ENCODE results near the gene C18orf63. TPM values are rescaled to one million over a fixed set of nuclear protein-coding genes. Genes with fewer than 3 reads are reported as not detected.
A peak's percentile ranks its signal among the peaks of the same experiment; 100 is the strongest.
"Not testable (repeated sequence)": the region's sequence is repeated elsewhere in the genome, so short reads cannot be mapped to it uniquely, and the experiment has no call there.

Gene C18orf63
- polyA plus RNA-seq (ENCODE audit: insufficient read length in 3 of 3), result under 1 TPM; 0.20 to 0.64 (median 0.45) TPM
- long read RNA-seq, donor 1, result 0 reads
- long read RNA-seq, donor 2, result 0 reads
- long read RNA-seq, donor 3, result 0 reads
- long read RNA-seq, donor 4, result 0 reads
- long read RNA-seq, donor 5, result 0 reads
- long read RNA-seq, donor 6, result 0 reads
- long read RNA-seq, donor 7, result 0 reads
- long read RNA-seq, donor 8, result 0 reads
- long read RNA-seq, donor 9, result 0 reads
- long read RNA-seq, donor 10, result 0 reads
- long read RNA-seq, donor 11, result 0 reads
- long read RNA-seq, donor 12, result 0 reads
- long read RNA-seq, donor 13, result 0 reads
- long read RNA-seq, donor 14, result 0 reads
- long read RNA-seq, donor 15, result 0 reads
- long read RNA-seq, donor 16, result 0 reads

- no peak for DNase-seq
Observed at GRCh38 chr18:74315464-74316256, at the start of gene C18orf63. Gene C18orf63, plus strand, starts transcription at chr18:74315839. Its CDS starts 2,027 bp downstream, at chr18:74317866.

DNA sequence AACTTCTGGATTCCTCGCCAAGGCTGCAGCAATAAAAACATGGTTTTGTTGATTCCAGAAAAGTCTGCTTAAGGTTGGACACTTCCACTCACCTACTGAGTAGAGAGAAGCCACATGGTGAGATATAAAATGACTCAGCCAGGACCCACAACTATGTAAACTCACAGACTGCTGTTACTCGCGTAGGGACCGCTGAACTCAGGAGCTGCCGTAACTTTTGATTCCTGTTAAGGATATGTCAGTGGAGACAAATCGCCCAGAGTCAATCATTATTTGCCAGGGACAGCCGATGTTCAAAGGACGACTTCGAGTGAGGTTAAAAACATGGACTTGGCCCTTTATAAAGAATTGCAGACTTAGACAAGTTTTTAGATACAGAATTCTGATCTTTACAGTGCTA is 49.5 kb upstream of the C18orf63 start:
- no peak for DNase-seq

DNA sequence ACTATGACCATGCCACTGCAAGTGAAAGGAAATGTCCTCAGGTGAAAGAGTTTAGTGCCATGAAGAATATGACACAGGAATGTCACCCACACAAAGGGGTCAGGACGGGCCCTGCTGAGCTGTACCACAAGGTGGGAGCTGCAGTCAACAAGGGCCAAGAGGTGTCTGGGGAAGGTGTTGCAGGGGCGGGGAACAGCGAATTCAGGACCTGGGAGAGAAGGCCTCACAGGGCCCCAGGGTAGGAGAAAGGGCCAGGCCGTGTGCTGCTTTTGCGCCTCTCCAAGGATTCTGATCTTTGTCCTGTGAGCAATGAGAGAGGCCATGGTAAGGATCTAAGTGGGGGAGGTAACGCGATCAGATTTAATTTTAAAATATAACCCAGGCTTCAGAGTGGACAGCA is 47.5 kb upstream of the C18orf63 start:
- DNase-seq, result no peak

GRCh38 chr18:74268933-74269620 is 46.6 kb upstream of the C18orf63 start:
- no peak for DNase-seq

DNA sequence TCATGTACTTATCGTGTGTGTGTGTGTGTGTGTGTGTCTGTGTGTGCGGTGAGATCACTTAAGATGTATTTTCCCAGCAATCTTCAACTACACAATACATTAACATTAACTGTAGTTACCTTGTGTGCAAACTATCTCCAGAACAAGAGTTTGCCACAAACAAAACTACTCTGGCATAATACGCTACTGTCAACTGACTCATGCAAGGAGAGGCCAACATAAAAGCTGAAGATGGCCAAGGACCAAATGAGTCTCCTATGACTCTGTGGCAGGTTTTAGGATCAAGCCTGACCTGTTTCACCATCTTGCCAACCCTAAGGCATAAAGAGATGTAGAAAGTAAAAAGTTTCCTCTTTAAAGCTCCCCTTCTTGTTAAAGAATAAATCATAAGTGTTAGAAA is 44.0 kb upstream of the C18orf63 start:
- no peak for DNase-seq

- DNase-seq, result no peak
Observed at GRCh38 chr18:74273394-74273793, 42.2 kb upstream of the C18orf63 start.

GRCh38 chr18:74274700-74275099 is 40.9 kb upstream of the C18orf63 start:
- no peak for DNase-seq

DNA sequence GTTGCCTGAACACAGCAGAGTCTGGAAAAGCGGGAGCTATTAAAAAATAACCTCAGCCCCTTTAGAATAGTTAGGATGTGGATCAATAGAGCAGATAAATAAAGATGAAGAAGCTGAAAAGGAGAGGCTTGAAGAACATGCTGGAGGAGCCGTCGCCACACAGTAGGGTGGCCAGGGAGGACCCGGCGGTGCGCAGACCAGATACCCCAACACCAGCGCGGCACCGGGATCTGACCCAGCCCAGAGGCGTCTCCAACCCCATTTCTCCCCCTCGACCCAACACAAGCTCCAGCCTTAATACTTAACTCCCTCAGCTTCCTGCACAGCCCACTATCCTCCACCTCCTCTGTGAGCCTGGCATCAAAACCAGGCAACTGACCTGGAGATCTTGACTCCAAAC is 39.9 kb upstream of the C18orf63 start:
- DNase-seq, result no peak

DNA sequence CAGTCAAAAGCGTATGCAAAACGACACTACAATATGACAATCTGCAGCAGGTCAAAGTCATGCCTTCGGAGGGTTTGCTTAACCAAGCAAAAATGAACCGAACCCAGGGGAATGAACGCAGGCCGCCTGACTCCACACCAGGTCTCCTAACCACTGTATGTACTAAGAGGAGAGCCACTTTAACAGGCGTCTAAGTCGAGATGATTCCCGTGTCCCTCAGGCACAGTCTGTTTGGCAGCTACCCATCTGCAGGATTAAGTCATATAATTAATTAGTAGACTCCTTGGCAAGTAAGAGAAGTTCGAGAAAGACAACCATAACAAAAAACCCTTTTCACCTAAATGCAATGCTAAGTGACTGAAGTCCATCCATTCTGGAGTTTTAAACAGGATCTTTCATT is 39.0 kb upstream of the C18orf63 start:
- no peak for DNase-seq

- no peak for DNase-seq
Observed at GRCh38 chr18:74277296-74277695, 38.3 kb upstream of the C18orf63 start.

GRCh38 chr18:74278058-74278457 is 37.6 kb upstream of the C18orf63 start:
- DNase-seq, result no peak

- no peak for DNase-seq
Observed at GRCh38 chr18:74278983-74279382, 36.7 kb upstream of the C18orf63 start.

DNA sequence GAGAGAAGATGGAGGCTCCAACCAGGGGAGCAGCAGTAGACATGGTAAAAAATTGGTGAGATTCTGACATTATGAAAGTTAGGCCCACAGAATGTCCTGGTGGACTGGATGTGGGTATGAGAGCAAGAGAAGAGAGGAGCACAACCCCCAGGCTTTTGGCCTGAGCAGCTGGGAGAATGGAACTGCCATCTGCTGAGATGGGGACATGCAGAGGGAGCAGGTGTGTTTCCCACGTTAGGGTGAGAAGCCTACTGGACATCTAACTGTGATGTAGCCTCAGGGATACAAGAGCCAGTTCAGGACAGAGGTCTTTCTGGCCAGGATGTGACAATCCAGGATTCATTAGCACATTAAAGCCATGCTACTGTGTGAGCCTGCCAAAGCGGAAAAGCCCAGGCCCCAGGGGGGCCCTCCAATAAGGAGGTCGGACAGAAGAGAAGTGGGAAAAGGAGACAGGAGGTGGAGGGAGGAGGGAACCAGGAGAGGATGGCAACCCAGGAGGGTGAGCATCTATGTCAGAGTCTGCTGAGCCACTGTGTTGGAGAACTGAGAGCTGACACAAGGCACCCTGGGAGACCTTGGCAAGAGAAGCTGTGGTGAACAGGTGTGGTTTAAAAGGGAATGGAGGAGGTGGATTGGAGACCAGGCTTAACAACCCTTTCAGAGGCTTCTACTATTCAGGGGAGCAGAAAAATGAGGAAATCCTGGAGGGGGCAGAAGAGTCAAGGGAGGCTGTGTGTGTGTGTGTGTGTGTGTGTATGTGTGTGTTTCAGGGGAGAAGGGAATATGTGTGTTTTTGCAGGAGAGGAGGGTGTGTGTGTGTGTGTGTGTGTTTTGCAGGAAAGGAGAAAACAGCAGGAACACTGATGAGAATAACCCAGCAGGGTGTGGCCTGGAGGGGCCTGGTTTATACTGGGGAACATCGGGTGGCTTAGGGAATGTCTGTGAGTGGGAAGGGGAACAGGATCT is 34.3 kb upstream of the C18orf63 start:
- DNase-seq, result no peak

- no peak for DNase-seq
Observed at GRCh38 chr18:74281980-74282754, 33.5 kb upstream of the C18orf63 start.

DNA sequence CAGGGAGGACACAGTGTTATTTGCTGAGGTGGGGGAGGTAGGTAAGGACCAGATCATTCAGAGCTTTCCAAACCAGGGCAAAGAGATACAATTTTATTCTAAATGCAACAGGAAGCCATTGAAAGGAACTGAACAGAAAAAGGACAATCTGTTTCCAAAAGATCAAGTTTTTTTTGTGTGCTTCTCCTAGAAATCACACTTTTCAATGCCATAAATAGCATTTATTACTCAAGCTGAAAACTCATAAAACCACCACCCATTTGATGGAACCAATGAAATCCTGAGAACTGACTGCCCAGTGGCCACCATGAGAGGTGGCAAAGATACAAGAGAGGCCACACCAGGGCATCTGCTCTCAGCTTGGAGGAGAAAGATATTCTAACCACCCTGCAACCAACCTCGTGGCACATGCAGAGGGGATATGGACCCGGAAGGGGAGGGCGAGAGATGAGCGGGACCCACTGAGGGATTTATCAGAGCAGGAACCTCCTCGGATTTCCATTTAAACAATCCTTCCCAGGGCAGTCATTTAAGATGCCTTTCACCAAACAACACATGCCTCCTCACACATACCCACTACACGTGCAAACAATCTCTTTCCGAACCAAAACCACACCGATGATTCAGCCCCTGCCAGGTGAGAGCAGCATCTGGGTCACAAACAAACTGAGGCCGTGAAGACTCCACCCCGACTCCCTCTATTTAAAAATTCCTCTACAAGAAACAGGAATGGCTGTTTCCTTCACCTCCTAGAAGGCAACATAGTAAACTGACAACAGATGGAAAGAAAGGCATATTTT is 32.7 kb upstream of the C18orf63 start:
- DNase-seq, result no peak

DNA sequence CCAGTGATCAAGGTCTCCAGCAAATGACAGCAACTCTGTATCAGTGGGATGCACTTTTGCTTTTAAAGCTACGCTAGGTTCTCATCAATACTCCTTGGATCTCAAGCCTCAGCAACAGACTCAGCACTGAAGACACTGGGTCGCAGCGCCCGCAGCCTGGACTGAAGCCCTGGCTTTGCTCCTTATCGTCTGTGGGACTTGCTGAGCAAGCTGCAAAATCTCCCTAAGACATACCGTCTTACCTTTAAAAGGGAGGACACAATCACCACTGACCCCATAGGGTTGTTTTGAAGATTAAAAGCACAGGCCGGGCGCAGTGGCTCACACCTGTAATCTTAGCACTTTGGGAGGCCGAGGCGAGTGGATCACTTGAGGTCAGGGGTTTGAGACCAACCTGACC is 32.0 kb upstream of the C18orf63 start:
- DNase-seq, result no peak

DNA sequence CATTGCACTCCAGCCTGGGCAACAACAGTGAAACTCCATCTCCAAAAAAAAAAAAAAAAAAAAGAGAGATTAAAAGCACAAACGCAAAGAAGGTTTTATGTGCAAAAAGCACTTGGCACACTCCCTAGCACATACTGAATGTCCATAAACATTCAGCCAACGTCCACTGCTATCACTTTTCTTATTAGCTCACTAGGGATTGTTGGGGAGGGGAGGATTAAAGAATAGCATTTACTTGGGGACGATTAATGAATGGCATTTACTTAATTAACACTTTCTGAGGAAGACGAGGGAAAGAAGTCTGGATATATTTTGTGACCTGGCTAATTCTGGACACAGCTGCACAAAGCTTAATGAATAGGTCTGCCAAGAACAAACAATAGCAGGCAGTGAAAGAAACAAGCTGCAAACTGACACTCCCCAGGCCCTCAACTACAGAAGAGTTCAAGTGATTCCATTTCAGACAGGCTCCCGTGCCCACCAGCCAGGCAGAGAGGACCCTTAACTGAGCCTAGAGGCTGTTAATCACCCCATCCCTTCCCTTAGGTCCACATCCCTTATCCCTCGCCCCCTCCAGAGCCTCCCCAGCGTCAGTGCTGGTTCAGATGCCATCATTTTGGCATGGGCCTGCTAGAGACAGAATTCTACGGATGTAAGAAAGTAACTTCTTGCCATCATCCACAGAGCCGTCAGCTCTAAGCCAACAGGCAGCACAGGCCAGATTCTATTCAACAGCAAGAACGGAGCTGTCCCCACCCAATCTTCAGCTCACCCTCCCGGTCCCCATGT is 31.3 kb upstream of the C18orf63 start:
- DNase-seq, result peak; percentile 67

- no peak for DNase-seq
Observed at GRCh38 chr18:74284980-74285355, 30.7 kb upstream of the C18orf63 start.

DNA sequence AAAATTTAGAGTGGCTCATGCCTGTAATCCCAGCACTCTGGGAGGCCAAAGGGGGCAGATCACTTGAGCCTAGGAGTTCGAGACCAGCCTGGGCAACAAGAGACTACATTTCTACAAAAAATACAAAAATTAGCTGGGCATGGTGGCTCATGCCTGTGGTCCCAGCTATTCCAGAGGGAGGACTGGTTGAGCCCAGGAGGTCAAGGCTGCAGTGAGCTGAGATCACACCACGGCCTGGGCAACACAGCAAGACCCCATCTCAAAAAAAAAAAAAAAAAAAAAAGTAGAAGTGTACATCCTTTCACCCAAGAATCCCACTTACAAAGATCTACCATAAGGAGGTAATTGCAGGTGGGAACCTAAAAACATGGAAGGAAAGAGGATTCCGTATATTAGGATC is 30.1 kb upstream of the C18orf63 start:
- not testable (repeated sequence) for DNase-seq
